Duodenal mucosa (tissue), 2 donors: Measurements from ENCODE around the gene TOMM5.

Experiments
- H3K27ac ChIP-seq: one replicate; pipeline ENCODE4 v1.7.0; 2013; ENCODE audit warnings: low read depth, low read length
- H3K27me3 ChIP-seq, 2 donors: one replicate each; pipeline ENCODE4 v1.7.0; 2013; ENCODE audit warnings: low read length in 2 of 2, control low read depth in 1 of 2; ENCODE audit not compliant: insufficient read depth in 2 of 2, control insufficient read depth in 1 of 2
- H3K36me3 ChIP-seq, 2 donors: one replicate each; pipeline ENCODE4 v1.7.0; 2013; ENCODE audit warnings: low read length in 2 of 2, control low read depth in 1 of 2; ENCODE audit not compliant: insufficient read depth in 2 of 2, control insufficient read depth in 1 of 2
- H3K4me1 ChIP-seq, 2 donors: one replicate each; pipeline ENCODE4 v1.7.0; 2013; ENCODE audit warnings: low read length in 2 of 2, control low read depth in 1 of 2; ENCODE audit not compliant: insufficient read depth in 2 of 2, control insufficient read depth in 1 of 2
- H3K4me3 ChIP-seq, 2 donors: one replicate each; pipeline ENCODE4 v1.7.0; 2013; ENCODE audit warnings: low read length in 2 of 2, low read depth in 1 of 2
- H3K9ac ChIP-seq, 2 donors: one replicate each; pipeline ENCODE4 v1.7.0; 2013; ENCODE audit warnings: low read length in 2 of 2, low read depth in 1 of 2
- H3K9me3 ChIP-seq, 2 donors: one replicate each; pipeline ENCODE4 v1.7.0; 2013; ENCODE audit warnings: low read length in 2 of 2, control low read depth in 1 of 2; ENCODE audit not compliant: control insufficient read depth in 1 of 2

The TOMM5 gene

GRCh38 chr9:37625758-37626147 is 33.4 kb upstream of the TOMM5 start:
- H3K36me3 ChIP-seq, result no peaks in the 10 kb centered on the region
- no peaks in the 10 kb centered on the region for H3K4me1 ChIP-seq
- no peak overlapping the region for H3K9ac ChIP-seq
- no peaks in the 10 kb centered on the region for H3K27me3 ChIP-seq
- no peaks in the 10 kb centered on the region for H3K9me3 ChIP-seq
- H3K4me3 ChIP-seq, result no peak overlapping the region
- no peak overlapping the region for H3K27ac ChIP-seq

- Histone ChIP-seq H3K9me3 (no peaks in the 10 kb centered on the region), H3K27ac (no peak overlapping the region), H3K27me3 (no peaks in the 10 kb centered on the region), H3K9ac (no peak overlapping the region), H3K36me3 (no peaks in the 10 kb centered on the region), H3K4me1 (no peaks in the 10 kb centered on the region), H3K4me3 (no peak overlapping the region)
Measured at GRCh38 chr9:37625036-37625757, 32.8 kb upstream of the TOMM5 start.

- no peaks in the 10 kb centered on the region for H3K4me1 ChIP-seq
- no peaks in the 10 kb centered on the region for H3K27me3 ChIP-seq
- H3K9me3 ChIP-seq, result no peaks in the 10 kb centered on the region
- no peaks in the 10 kb centered on the region for H3K36me3 ChIP-seq
- no peak overlapping the region for H3K4me3 ChIP-seq
- H3K27ac ChIP-seq, result no peak overlapping the region
- H3K9ac ChIP-seq, result no peak overlapping the region
Measured at GRCh38 chr9:37624073-37624472, 31.7 kb upstream of the TOMM5 start.

GRCh38 chr9:37623267-37623666 is 30.9 kb upstream of the TOMM5 start:
- H3K4me1 ChIP-seq, result no peaks in the 10 kb centered on the region
- no peak overlapping the region for H3K27ac ChIP-seq
- no peak overlapping the region for H3K4me3 ChIP-seq
- H3K27me3 ChIP-seq, result no peaks in the 10 kb centered on the region
- no peak overlapping the region for H3K9ac ChIP-seq
- H3K36me3 ChIP-seq, result no peaks in the 10 kb centered on the region
- H3K9me3 ChIP-seq, result no peaks in the 10 kb centered on the region

- H3K27me3 ChIP-seq, result no peaks in the 10 kb centered on the region
- no peaks in the 10 kb centered on the region for H3K4me1 ChIP-seq
- no peak overlapping the region for H3K4me3 ChIP-seq
- no peaks in the 10 kb centered on the region for H3K9me3 ChIP-seq
- no peak overlapping the region for H3K9ac ChIP-seq
- no peaks in the 10 kb centered on the region for H3K36me3 ChIP-seq
- no peak overlapping the region for H3K27ac ChIP-seq
Measured at GRCh38 chr9:37622462-37622861, 30.1 kb upstream of the TOMM5 start.

GRCh38 chr9:37621273-37622121 is 29.1 kb upstream of the TOMM5 start:
- Histone ChIP-seq H3K9me3 (no peaks in the 10 kb centered on the region), H3K27ac (no peak overlapping the region), H3K4me1 (no peaks in the 10 kb centered on the region), H3K36me3 (no peaks in the 10 kb centered on the region), H3K4me3 (no peak overlapping the region), H3K9ac (no peak overlapping the region), H3K27me3 (no peaks in the 10 kb centered on the region)

GRCh38 chr9:37620396-37620795 is 28.0 kb upstream of the TOMM5 start:
- Histone ChIP-seq H3K36me3 (no peaks in the 10 kb centered on the region), H3K27me3 (no peaks in the 10 kb centered on the region), H3K4me1 (no peaks in the 10 kb centered on the region), H3K9ac (no peak overlapping the region), H3K9me3 (no peaks in the 10 kb centered on the region), H3K4me3 (no peak overlapping the region), H3K27ac (no peak overlapping the region)

- H3K9ac ChIP-seq, result no peak overlapping the region
- H3K27ac ChIP-seq, result no peak overlapping the region
- H3K9me3 ChIP-seq, result no peaks in the 10 kb centered on the region
- no peaks in the 10 kb centered on the region for H3K4me1 ChIP-seq
- H3K4me3 ChIP-seq, result no peak overlapping the region
- no peaks in the 10 kb centered on the region for H3K36me3 ChIP-seq
- H3K27me3 ChIP-seq, result no peaks in the 10 kb centered on the region
Measured at GRCh38 chr9:37619806-37620205, 27.4 kb upstream of the TOMM5 start.

GRCh38 chr9:37618817-37619216 is 26.4 kb upstream of the TOMM5 start:
- H3K4me1 ChIP-seq, result peaks cover 4 to 6% of the 10 kb centered on the region in 2 donors
- no peaks in the 10 kb centered on the region for H3K36me3 ChIP-seq
- H3K9ac ChIP-seq, result no peak overlapping the region
- no peak overlapping the region for H3K27ac ChIP-seq
- no peaks in the 10 kb centered on the region for H3K27me3 ChIP-seq
- H3K4me3 ChIP-seq, result no peak overlapping the region
- H3K9me3 ChIP-seq, result no peaks in the 10 kb centered on the region

GRCh38 chr9:37617832-37618231 is 25.4 kb upstream of the TOMM5 start:
- Histone ChIP-seq H3K9me3 (no peaks in the 10 kb centered on the region), H3K36me3 (no peaks in the 10 kb centered on the region), H3K27ac (no peak overlapping the region), H3K27me3 (no peaks in the 10 kb centered on the region), H3K4me1 (peaks cover 4 to 6% of the 10 kb centered on the region in 2 donors), H3K9ac (no peak overlapping the region), H3K4me3 (no peak overlapping the region)
